HG03139 (cell line): ENCODE measurements around the gene PRUNE2.
"Not testable (repeated sequence)": the region's sequence is repeated elsewhere in the genome, so short reads cannot be mapped to it uniquely, and the experiment has no call there.

Experiments
- ATAC-seq: cut with Tn5 transposase; IDR thresholded peaks from one replicate; pipeline ENCODE4 v1.9.1; 2021; ENCODE audit not compliant: unreplicated experiment

Gene PRUNE2

DNA sequence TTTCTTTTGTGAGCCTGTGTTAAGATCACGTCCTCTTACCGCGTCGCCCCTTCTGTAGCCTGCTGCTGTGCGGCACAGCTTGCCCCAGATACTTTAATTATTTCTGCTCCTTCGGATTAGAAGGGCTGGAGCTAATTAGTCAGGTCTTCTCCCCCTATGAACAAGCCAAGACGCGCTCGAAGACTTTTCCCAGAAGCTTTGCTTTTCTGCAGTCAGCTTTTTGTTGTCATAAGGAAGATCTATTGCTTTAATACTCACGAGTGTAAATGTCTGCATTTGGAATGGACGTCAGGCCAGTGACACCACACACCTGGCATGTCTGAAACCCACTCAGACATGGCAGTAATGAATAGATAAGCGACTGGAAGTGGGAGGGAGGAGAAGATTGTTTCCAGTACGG lies 37.0 kb downstream of the PRUNE2 start:
- no peak for ATAC-seq

DNA sequence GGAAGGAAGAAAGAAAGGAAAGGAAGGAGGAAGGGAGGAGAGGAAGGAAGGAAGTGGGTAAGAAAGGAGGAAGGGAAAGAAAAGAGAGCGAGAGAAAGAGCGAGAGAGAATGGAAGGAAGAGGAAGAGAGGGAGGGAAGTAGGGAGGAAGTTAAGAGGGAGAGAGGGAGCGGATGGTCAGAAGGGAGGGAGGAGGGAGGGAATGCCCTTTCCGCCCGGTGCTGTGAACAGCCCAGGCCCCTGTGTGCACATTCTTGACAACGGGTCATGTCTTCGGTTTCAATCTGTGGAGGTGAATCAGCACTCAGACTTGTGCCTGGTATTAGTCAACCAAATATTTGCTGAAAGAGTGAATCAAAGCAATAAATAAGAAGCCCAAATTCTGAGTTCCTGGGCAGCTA lies 39.2 kb downstream of the PRUNE2 start:
- no peak for ATAC-seq

DNA sequence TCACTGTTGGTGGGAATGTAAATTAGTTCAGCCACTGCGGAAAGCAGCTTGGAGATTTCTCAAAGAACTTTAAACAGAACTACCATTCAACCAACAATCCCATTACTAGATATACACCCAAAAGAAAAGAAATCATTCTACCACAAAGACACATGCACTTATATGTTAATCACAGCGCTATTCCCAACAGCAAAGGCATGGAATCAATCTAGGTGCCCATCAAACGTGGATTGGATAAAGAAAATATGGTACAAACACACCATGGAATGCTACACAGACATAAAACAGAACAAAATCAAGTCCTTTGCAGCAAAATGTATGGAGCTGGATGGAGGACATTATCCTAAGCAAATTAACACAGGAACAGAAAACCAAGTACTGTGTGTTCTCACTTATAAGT lies 42.1 kb downstream of the PRUNE2 start:
- no peak for ATAC-seq

DNA sequence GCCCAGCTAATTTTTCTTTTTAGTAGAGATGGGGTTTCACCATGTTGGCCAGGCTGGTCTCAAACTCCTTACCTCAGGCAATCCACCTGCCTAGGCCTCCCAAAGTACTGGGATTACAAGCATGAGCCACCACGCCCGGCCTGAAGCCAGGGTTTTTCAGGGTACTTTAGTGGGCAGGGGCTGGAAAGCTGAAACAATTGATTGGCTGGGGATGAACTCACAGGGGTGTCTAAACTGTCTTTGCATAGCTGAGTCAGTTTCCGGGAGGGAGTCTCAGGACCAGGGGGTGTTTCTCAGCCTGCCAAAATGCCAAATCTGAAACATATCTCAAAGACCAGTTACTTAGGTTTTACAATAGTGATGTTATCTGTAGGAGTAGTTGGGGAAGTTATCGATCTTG lies 46.1 kb downstream of the PRUNE2 start:
- no peak for ATAC-seq

GRCh38 chr9:76858248-76858647 lies 47.7 kb downstream of the PRUNE2 start:
- ATAC-seq: not testable (repeated sequence)

- no peak for ATAC-seq
These were observed 49.9 kb downstream of the PRUNE2 start for GRCh38 chr9:76856016-76856415.

- no peak for ATAC-seq
These were observed 50.9 kb downstream of the PRUNE2 start for GRCh38 chr9:76855015-76855414.

GRCh38 chr9:76852026-76852425 lies 53.9 kb downstream of the PRUNE2 start:
- no peak for ATAC-seq

GRCh38 chr9:76846297-76846696 lies 59.6 kb downstream of the PRUNE2 start:
- no peak for ATAC-seq

GRCh38 chr9:76845254-76845653 lies 60.7 kb downstream of the PRUNE2 start:
- ATAC-seq: no peak

GRCh38 chr9:76835571-76836283 lies 70.2 kb downstream of the PRUNE2 start:
- ATAC-seq: no peak

- no peak for ATAC-seq
These were observed 77.5 kb downstream of the PRUNE2 start for GRCh38 chr9:76828447-76828846.

DNA sequence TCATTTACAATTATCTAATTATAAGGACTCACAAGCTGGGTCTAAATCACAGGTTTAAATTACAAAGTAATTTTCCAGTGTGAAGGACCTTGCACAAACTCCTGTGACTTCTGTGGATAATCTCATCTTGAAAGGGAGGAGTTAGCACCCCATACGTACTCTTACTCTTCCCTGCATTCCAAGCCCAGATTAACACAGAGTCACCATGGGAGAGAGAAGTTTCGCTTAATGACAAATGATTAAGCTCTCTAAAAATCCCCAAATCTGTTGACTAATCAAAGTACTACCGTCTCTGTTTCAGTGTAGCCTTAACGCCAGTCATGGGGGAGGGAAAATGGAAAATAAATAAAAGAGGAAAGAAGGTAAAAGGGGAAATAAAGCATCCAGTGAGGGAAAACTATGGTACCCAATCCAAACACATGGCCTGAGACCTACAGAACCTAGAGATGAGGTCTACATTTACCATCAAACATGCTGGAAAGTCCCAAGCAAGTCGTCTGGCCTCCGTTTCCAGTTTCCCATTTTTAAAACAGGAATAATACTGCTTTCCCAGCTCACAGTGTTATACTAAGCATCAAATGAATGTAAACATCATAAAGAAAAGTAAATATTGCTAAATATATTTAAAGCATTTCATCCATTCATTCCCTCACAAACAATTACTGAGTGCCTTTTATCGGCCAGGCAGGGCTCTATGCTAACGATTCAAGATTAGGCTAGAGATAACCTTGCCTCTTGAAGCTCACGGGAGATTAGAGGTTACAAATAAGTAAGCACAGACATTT lies 78.4 kb downstream of the PRUNE2 start:
- no peak for ATAC-seq

DNA sequence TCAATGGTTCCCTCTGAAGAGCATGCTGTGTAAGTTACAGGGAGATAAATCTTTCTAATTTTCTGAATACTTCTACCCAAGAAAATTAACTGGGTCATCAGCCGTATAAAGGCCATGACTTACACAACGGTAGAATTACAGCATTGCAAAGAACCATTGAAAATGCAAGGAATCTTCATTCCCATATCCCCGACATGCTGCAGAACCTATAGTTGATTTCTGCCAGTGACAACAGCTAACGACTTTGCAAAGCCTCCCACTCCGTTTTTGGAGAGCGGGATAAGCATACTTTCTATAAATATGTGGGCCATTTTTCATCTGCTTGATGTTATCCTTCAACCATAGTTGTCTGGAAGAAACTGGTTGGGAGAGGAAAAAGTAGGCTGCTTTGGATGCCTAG lies 85.5 kb downstream of the PRUNE2 start:
- no peak for ATAC-seq

- no peak for ATAC-seq
These were observed 87.6 kb downstream of the PRUNE2 start for GRCh38 chr9:76818271-76818670.

- ATAC-seq: no peak
These were observed 88.4 kb downstream of the PRUNE2 start for GRCh38 chr9:76817489-76817888.

GRCh38 chr9:76812591-76812990 lies 93.3 kb downstream of the PRUNE2 start:
- no peak for ATAC-seq

- peak; percentile 67 for ATAC-seq
These were observed 95.4 kb downstream of the PRUNE2 start for GRCh38 chr9:76810377-76810957.

DNA sequence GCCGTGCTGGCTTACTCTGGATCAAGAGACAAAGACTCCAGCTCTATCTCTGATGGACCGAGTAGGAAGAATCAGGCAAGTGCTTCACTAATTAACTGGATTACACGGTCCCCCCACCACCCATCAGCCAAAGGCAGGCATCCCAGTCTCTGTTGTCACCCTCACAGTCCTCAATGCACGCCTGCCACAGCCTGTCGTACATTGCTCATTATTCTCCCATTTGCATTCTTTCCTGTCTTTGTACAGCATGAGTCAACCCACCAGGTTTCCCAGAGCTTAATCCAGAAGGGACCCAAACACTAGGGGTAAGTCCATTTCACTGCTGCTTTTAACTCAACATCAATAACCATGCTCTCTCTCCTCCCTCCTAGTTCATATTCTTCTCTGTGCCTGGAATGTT lies 97.3 kb downstream of the PRUNE2 start:
- no peak for ATAC-seq

DNA sequence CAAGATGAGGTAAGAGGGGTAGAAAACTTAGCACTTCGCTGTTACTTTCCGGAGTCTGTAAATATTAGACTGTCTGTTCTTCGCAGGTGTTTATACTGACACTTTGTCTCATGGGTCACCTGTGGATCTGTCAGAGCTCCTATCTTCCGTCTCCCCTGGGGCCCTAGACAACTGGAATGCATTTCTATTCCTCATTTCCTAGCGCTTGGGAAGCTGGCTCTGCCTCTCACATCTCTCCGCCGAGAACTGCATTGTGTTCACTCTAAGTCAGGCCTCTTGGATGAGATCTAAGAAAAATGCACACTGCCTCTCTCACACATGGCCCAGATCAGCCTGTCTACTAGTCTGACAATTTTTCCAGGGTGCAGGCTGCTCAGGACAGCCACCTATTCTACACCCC lies 102.2 kb downstream of the PRUNE2 start:
- no peak for ATAC-seq

GRCh38 chr9:76803083-76803482 lies 102.8 kb downstream of the PRUNE2 start:
- no peak for ATAC-seq

- no peak for ATAC-seq
These were observed 105.0 kb downstream of the PRUNE2 start for GRCh38 chr9:76800901-76801300.
